Activated CD4-positive, alpha-beta T cell treated with anti-CD3 and anti-CD28 coated beads, Interleukin-2, amount 50 U/mL, for 1 hour (primary cell): ENCODE results near the gene FAM13B.
"Not testable (repeated sequence)": the region's sequence is repeated elsewhere in the genome, so short reads cannot be mapped to it uniquely, and the experiment has no call there.

Source experiments
- DNase-seq: peaks from one replicate; pipeline ENCODE4 v3.0.0-alpha.2; 2020

The FAM13B gene

GRCh38 chr5:138032572-138033385, at the start of gene FAM13B:
Gene FAM13B (minus strand): TSS chr5:138033079. CDS start chr5:138019111, 13,968 bp downstream.
- peak; percentile 77 for DNase-seq

DNA sequence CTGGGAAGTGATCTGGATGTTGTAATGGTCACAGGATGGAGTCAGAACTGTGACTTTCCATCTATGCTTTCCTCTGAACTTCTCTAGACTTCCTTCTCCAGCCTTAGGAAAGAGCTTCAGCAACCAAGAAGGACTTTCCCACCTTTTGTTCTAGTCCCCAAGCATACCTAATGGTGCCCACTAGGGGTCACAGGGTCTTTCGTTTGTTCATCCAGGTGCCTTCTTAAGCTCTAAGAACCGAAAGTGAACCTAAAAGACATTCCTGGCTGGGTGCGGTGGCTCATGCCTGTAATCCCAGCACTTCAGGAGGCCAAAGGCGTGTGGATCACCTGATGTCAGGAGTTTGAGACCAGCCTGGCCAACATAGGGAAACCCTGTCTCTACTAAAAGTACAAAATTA, 49.2 kb upstream of the FAM13B start:
- no peak for DNase-seq

- no peak for DNase-seq
Observed at GRCh38 chr5:138078006-138078643, 45.2 kb upstream of the FAM13B start.

- peak; percentile 41 for DNase-seq
Observed at GRCh38 chr5:138077064-138077696, 44.3 kb upstream of the FAM13B start.

DNA sequence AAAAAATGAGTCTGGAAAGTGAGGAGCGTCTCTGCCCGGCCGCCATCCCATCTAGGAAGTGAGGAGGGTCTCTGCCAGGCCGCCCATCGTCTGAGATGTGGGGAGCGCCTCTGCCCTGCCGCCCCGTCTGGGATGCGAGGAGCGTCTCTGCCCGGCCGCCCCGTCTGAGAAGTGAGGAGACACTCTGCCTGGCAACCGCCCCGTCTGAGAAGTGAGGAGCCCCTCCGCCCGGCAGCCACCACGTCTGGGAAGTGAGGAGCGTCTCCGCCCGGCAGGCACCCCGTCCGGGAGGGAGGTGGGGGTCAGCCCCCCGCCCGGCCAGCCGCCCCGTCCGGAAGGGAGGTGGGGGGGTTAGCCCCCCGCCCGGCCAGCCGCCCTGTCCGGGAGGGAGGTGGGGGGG, 37.1 kb upstream of the FAM13B start:
- not testable (repeated sequence) for DNase-seq

GRCh38 chr5:138068742-138069600, 36.1 kb upstream of the FAM13B start:
- peak; percentile 75 for DNase-seq

- DNase-seq = no peak
Observed at GRCh38 chr5:138067945-138068344, 35.1 kb upstream of the FAM13B start.

GRCh38 chr5:138065102-138065501, 32.2 kb upstream of the FAM13B start:
- DNase-seq = no peak

DNA sequence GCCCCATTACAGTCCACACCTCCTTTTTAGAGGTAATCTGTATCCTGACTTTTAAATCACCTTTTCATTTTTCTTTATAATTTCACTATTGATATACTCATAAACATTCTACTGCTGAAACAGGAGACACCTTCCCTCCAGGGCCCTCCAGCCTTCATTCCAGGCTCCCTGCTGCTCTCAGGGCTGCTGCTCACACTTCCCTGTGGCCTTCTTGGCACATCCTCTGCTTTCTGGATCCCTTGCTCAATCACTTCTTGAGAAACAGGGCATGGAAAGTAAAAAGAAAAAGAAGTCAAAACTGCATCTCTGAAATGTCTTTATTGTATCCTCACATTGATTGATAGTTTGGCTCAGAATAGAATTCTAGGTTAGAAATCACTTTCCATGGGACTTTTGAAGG, 31.6 kb upstream of the FAM13B start:
- no peak for DNase-seq

DNA sequence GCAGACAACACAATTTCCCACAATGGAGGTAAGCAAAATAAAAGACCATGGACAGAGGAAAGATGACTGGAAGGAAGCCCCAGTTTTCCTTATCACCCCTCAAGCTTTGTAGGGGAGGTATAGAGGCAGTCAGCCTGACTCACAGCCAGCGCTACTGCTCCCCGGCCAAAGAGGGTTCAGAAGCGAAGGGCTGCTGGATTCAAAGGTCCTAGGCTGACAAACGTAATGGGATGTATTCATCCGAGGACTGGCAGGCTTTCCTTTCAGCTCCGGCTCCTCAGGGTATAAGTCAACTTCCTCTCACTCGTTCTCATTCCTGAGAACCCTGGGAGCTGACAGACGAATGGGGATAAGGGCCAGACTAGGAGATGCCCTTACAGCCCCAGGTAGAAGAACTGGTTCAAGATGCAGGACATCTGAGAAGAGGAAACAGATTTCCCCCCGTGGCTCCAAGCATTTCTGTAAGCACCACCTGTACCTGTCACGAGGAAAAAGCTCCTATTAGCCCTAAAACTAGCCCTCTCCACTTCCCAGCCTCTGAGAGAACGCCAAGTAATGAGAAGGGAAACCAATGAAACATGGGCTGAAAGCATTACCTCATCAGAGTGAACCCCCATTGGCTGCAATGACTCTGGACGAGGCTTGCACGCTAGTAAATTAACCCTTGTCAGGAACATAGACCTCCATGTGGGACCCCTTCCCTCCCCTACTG, 22.1 kb upstream of the FAM13B start:
- DNase-seq = no peak

- DNase-seq = no peak
Observed at GRCh38 chr5:138054206-138054605, 21.3 kb upstream of the FAM13B start.

- no peak for DNase-seq
Observed at GRCh38 chr5:138053554-138053953, 20.7 kb upstream of the FAM13B start.

GRCh38 chr5:138052718-138053117, 19.8 kb upstream of the FAM13B start:
- DNase-seq = not testable (repeated sequence)

- DNase-seq = no peak
Observed at GRCh38 chr5:138051441-138052296, 18.8 kb upstream of the FAM13B start.

DNA sequence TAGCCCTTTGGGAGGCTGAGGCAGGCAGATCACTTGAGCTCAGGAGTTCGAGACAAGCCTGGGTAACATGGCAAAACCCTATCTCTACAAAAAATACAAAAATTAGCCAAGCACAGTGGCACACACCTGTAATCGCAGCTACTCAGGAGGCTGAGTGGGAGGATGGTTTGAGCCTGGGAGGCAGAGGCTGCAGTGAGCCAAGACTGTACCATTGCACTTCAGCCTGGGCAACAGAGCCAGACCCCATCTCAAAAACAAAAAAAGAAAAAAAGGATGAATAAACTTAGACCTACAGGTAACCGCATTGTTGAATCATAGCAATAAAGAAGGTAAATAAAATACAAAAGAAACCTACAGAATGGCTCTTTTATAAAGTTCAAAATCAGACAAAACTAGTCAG, 12.4 kb upstream of the FAM13B start:
- not testable (repeated sequence) for DNase-seq

DNA sequence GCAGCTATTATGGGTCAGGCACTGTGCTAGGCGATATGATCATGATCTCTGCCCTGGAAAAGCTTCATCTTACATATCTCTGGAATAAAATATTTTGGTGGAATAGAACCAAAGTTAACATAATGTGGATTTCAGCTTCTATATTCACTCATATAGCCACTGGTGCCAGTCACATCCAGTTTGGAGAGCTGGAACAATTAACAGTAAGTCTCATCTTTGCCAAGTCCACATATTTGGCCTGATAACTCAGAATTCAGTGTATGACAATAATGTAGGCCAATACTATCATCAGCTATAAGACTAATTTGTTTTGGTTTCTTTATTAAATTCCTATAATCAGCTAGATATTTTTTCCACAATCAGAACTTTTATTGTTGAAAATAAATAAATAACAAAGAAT, 5.9 kb upstream of the FAM13B start:
- DNase-seq = no peak

DNA sequence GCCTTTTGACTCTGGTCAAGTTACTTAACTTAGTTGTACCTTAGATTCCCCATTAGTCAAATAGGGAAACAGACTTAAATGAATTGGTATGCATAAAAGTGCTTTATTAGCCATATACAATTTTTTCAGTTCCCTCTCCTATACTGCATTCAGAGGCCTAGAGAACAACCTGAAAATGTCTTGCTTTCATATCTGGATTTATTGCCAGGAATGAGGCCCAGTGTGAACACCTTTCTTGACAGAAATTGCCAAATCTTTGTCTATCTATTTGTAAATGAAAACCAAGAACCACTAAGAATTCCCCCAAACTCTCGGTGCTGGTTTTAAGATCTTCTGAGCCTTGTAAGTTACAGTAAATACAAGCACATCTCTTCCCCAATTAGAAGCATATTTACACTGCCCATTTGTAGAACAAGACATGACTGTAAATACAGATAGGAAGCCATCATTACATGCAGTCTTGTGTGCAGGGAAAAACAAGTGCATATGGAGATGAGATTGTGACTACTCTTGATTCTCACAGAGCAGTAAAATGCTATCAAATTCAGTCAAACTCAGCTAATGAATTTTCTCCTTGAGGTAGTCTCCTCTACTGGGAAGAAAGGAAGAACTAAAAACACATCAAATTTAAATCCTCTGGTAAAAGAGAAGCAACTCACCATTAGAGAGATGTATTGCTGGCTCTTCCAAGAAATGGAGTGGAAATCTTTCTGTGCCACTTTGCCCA, 5.2 kb upstream of the FAM13B start:
- DNase-seq = no peak

DNA sequence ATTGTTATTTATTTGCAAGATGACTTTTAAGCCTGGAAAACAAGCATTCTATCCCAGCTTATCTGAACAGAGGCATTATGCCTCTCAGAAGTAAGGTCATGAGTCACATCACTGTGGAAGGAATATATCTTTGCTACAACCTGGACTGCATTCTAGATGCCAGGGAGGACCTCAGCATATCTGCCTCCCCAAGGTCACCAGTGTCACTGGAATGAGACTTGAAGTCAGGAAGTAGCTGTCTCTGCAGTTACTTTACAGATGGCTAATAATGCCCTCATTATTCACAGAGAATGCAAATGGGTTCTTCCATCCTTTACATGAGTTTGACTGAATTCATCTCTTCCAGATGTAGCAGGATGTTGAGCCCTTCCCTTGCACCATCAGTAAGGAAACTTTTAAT, 4.4 kb upstream of the FAM13B start:
- no peak for DNase-seq

- peak; percentile 46 for DNase-seq
Observed at GRCh38 chr5:138035605-138036537, 3.0 kb upstream of the FAM13B start.
